ENCODE measurements around the gene TMEM125.

The TMEM125 gene

DNA sequence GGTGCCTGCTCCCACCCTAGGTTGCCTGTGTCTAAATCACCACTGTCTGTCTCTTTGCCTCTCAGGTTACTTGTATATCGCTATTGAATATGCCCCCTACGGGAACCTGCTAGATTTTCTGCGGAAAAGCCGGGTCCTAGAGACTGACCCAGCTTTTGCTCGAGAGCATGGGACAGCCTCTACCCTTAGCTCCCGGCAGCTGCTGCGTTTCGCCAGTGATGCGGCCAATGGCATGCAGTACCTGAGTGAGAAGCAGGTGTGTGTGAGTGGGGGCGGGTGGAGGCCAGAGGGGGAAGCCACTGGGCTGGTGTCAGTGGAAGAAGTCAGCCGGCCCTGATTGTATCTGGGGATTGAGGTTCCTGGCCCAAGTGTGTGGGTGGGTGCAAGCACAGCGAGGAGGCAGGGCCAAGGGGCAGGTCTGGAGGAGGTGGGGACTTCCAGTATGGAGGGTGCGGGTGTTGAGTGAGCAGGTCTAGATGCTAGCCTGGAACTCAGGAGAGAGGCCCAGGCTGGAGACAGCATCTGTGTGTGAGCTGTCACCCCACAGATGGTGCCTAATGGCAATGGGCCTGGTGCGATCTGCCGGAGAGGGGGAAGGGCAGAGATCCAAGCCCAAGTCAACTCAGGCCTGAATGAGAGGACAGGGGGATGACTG, 48.2 kb downstream of the TMEM125 start:
- DNase-seq (ENCODE audit: low spot score in 2 of 2) (no peak), ATAC-seq (no peak)
- H3K36me3 Mint-ChIP-seq, result no peaks in the 10 kb centered on the region
- H3K4me3 Mint-ChIP-seq, result no peak overlapping the region
- H3K27ac Mint-ChIP-seq, result peak overlapping the region; percentile 57
- H3K9me3 Mint-ChIP-seq, result no peaks in the 10 kb centered on the region
- peaks cover 7% of the 10 kb centered on the region for H3K4me1 Mint-ChIP-seq

DNA sequence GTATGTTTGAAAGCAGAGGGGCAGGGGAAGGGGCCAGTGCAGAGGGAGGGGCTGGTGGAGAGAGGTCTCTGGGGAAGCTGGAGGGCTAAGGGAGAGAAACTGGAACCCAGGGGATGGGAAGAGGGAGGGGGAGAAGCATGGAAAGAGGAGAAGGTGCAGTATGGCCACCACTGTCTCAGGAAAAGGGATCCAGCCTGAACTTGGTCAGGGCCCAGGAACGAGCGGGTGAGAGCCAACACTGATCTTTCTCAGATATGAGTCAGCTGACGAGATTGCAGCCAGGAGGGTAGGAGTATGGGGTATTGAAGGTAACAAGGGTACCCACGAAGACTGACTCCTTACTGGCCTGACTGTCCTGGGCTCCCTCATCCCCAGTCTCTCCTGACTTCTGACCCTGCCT, 49.0 kb downstream of the TMEM125 start:
- no peak overlapping the region for H3K27ac Mint-ChIP-seq
- H3K4me1 Mint-ChIP-seq, result peaks cover 7% of the 10 kb centered on the region
- no peak for ATAC-seq
- no peak overlapping the region for H3K4me3 Mint-ChIP-seq
- no peaks in the 10 kb centered on the region for H3K9me3 Mint-ChIP-seq
- no peak for DNase-seq (ENCODE audit: low spot score in 2 of 2)
- H3K36me3 Mint-ChIP-seq, result no peaks in the 10 kb centered on the region

DNA sequence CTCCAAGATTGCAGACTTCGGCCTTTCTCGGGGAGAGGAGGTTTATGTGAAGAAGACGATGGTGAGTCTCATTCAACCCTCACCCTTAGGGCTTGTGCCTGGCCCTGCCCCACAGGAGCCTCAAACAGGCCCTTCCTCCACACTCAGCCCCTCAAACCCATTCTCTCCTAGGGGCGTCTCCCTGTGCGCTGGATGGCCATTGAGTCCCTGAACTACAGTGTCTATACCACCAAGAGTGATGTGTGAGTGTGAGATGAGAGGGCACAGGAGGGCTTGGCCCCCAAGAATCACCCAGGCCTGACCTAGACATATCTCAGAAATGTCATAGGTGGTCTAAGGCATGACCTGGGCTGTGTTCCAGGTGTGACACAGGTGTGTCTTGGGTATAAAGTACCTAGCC, 49.5 kb downstream of the TMEM125 start:
- Mint-ChIP-seq H3K9me3 (peaks cover 2% of the 10 kb centered on the region), H3K4me3 (no peak overlapping the region), H3K27ac (peak overlapping the region; percentile 27), H3K36me3 (no peaks in the 10 kb centered on the region), H3K4me1 (peaks cover 7% of the 10 kb centered on the region)
- DNase-seq (ENCODE audit: low spot score in 2 of 2) (no peak), ATAC-seq (peak; percentile 16)

DNA sequence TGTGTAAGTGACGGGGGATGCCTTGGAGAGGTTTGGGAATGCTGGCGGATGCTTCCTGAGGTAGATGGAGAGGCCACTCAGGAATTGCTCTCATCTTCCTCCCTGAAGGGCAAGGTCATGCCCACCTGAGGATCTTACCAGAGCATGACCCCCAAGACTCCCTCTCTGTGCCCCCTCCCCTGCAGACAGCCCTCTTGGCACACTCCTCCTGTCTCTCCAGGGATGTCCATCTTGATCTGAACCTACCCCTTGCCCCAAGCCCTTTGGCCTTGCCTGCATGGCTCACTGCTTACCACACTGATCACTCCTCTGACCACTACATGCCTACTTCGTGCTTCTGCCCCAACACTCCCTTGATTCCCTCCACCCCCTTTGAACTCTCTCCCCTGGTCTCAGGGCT, 50.0 kb downstream of the TMEM125 start:
- Mint-ChIP-seq H3K27ac (peak overlapping the region; percentile 27), H3K4me1 (peaks cover 7% of the 10 kb centered on the region), H3K4me3 (no peak overlapping the region), H3K36me3 (no peaks in the 10 kb centered on the region), H3K9me3 (peaks cover 5% of the 10 kb centered on the region)
- ATAC-seq (no peak), DNase-seq (ENCODE audit: low spot score in 2 of 2) (no peak)

DNA sequence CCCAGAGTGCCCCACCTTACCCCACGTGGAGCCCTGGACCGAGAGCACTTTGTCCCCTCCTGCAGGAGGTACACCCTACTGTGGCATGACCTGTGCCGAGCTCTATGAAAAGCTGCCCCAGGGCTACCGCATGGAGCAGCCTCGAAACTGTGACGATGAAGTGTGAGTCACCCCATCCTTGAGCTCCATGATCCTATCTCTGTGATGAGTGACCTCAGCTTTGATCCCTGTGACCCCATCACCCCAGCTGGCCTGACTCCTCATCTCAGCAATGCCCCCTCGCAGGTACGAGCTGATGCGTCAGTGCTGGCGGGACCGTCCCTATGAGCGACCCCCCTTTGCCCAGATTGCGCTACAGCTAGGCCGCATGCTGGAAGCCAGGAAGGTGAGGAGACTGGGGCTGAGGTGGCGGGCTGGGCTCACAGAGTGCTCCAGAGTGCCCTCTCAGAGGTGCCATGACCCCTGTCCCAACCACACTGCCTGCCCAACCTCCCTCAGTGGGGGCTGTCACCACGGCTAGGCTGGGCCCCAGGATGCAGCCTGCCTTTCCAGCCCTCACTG, 51.6 kb downstream of the TMEM125 start:
- peaks cover 11% of the 10 kb centered on the region for H3K9me3 Mint-ChIP-seq
- no peak overlapping the region for H3K4me3 Mint-ChIP-seq
- peaks cover 7% of the 10 kb centered on the region for H3K4me1 Mint-ChIP-seq
- peak; percentile 28 for ATAC-seq
- H3K27ac Mint-ChIP-seq, result peak overlapping the region; percentile 50
- DNase-seq (ENCODE audit: low spot score in 2 of 2), result no peak
- H3K36me3 Mint-ChIP-seq, result no peaks in the 10 kb centered on the region

DNA sequence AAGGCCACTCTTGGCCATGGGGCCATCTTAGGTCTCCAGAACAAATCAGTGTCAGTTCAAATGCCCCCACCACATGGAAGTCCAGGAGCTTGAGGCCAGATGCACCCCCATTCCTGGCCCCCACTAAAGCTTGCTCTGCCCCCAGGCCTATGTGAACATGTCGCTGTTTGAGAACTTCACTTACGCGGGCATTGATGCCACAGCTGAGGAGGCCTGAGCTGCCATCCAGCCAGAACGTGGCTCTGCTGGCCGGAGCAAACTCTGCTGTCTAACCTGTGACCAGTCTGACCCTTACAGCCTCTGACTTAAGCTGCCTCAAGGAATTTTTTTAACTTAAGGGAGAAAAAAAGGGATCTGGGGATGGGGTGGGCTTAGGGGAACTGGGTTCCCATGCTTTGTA, 52.7 kb downstream of the TMEM125 start:
- Mint-ChIP-seq H3K36me3 (no peaks in the 10 kb centered on the region), H3K4me1 (peaks cover 7% of the 10 kb centered on the region), H3K9me3 (peaks cover 11% of the 10 kb centered on the region), H3K4me3 (no peak overlapping the region), H3K27ac (no peak overlapping the region)
- ATAC-seq (no peak), DNase-seq (ENCODE audit: low spot score in 2 of 2) (no peak)

Measured in stimulated activated effector memory CD8-positive, alpha-beta T cell treated with anti-CD3 and anti-CD28 coated beads, Interleukin-12 subunit alpha, Interleukin-12 subunit beta, amount 100 ng/mL, for 72 hours (primary cell).